NCI-H345 treated with DMSO at 0.1 percent for 48 hours (cell line): ENCODE results near the gene PRSS23.
"Not testable (repeated sequence)": the region's sequence is repeated elsewhere in the genome, so short reads cannot be mapped to it uniquely, and the experiment has no call there.

ENCODE experiments used
- DNase-seq: peaks from one replicate; lab custom pipeline; 2025; ENCODE audit not compliant: unreplicated experiment; lab: John Stamatoyannopoulos, UW

The PRSS23 gene

GRCh38 chr11:86812322-86812670 lies 12.0 kb downstream of the PRSS23 start:
- no peak for DNase-seq

GRCh38 chr11:86812981-86813380 lies 12.6 kb downstream of the PRSS23 start:
- DNase-seq = no peak

DNA sequence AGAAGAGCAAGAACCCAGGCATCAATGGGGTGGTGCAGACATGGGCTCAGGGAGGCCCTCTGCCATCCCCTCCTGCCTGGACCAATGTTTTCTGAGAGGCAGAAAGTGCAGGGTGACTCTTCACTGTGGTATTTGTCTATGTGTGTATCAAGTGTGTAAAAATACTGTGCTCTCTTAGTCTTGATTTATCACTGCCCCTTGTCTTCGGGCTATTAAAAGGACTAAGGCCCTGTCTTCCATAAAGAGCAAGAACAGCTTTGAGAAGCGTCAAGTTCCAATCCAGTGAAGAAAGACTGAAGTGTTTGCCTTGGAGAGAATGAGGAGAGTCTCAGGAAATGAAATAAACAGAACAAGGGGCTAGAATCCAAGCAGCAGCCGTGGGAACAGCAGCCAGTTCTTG lies 14.4 kb downstream of the PRSS23 start:
- no peak for DNase-seq

DNA sequence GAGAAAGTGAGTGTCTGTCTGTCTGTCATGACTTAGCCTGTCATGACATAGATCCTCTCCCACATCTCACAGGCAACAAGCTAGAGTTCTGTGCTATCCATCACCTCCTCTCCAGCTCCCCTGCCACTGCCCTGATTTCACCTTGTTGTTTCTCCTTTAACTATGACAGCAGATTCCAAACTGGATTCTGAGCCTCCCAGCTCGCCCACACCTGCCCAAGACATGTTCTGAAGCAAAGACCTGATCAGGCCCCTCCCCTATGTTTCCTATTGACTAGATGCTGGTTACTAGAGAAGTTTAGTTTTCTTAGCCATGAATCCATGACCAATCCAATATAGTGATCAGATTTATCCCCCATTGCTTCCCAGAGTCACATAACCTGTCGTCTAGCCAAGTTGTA lies 15.4 kb downstream of the PRSS23 start:
- no peak for DNase-seq

- no peak for DNase-seq
Measured at GRCh38 chr11:86816251-86816726, 15.9 kb downstream of the PRSS23 start.

DNA sequence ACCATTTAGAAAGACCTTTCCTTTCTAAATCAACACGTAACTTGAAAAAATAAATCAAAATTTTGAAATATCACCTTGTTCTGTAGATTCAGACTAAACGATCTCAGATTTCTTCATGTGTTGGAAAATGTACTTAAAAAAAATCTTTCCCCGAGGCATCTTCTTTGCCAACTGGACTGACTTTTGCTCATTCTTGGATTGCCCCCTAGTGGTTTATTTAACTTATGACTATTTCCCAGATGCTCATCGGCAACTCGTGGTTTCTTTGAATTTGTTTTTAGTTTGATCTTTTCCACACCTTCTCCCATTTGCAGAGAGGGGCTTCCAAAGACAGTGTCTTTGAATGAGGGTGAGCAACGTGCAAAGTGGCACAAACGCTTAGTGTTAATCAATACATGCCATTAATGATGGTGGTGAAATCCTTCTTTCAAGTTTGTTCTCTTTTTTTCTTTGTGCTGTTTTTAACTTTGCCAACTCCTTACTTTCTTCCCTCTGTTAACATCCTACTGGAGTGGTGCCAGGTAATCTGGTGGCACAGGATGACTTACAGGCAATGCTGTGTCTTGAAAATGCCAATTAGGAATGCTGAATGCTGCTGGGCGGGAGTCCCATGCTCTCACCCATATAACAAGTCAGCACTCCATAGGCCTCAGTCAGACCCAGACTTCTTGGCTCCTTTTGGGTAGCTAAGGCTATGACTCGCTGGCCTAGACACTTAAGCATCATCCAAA lies 18.3 kb downstream of the PRSS23 start:
- DNase-seq = peak; percentile 62

DNA sequence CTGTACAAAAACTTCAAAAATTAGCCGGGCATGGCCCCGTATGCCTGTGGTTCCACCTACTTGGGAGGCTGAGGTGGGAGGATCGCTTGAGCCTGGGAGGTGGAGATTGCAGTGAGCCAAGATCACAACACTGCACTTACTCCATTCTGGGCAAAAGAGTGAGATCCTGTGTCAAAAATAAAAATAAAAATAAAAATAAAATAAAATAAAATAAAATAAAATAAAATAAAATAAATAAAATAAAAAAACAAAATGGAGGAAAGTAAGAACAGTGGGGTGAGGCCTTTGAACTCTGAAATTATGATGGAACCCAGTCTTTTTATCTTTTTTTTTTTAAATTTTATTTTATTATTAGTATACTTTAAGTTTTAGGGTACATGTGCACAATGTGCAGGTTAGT lies 23.8 kb downstream of the PRSS23 start:
- not testable (repeated sequence) for DNase-seq

DNA sequence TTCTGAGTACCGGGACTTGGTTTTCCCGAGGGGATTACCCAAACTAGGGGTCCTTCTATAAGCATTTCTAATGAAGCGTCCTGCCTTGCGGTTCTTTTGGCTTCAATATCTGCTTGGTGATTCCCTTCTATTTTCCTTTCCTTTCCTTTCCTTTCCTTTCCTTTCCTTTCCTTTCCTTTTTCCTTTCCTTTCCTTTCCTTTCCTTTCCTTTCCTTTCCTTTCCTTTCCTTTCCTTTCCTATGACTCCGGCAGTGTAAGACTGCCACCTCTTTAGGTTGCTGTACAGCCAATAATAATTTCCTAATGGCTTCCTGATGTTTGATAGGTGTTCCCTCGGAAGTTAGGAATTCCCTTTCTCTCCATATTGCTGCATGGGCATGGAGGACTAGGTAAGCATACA lies 34.0 kb downstream of the PRSS23 start:
- not testable (repeated sequence) for DNase-seq

GRCh38 chr11:86844762-86845508 lies 44.6 kb downstream of the PRSS23 start:
- DNase-seq = not testable (repeated sequence)

DNA sequence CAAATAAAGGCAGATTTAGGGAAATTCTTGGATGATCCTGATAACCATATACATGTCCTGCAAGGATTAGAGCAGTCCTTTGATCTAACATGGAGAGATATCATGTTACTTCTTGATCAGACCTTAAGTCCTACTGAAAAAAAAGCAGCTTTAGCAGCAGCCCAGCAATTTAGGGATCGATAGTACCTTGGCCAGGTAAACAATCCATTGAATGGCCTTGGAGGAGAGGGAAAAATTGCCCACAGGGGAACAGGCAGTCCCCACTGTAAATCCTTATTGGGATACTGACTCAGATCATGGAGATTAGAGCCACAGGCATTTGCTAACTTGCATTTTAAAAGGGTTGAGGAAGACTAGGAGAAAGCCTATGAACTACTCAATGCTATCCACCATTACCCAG lies 47.8 kb downstream of the PRSS23 start:
- DNase-seq = no peak

DNA sequence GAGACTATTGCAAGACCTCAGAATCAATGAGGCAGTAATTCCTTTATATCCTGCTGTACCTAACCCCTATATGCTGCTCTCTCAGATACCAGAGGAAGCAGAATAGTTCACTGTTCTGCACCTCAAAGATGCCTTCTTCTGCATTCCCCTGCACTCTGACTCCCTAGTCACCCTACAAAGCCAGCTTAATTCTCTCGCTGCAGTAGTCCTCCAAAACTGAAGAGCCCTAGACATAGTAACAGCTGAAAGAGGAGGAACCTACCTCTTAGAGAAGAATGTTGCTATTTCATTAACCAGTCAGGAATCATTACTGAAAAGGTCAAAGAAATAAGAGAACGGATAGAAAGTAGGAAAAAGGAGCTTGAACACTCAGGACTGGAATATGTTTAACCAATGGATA lies 49.3 kb downstream of the PRSS23 start:
- DNase-seq = no peak
